RPMI8226 (cell line): Measurements from ENCODE around the gene MAPRE3.
"Not testable (repeated sequence)": the region's sequence is repeated elsewhere in the genome, so short reads cannot be mapped to it uniquely, and the experiment has no call there.

Source experiments
- DNase-seq: peaks from one replicate; pipeline ENCODE4 v3.0.0-alpha.2; 2015

The MAPRE3 gene

DNA sequence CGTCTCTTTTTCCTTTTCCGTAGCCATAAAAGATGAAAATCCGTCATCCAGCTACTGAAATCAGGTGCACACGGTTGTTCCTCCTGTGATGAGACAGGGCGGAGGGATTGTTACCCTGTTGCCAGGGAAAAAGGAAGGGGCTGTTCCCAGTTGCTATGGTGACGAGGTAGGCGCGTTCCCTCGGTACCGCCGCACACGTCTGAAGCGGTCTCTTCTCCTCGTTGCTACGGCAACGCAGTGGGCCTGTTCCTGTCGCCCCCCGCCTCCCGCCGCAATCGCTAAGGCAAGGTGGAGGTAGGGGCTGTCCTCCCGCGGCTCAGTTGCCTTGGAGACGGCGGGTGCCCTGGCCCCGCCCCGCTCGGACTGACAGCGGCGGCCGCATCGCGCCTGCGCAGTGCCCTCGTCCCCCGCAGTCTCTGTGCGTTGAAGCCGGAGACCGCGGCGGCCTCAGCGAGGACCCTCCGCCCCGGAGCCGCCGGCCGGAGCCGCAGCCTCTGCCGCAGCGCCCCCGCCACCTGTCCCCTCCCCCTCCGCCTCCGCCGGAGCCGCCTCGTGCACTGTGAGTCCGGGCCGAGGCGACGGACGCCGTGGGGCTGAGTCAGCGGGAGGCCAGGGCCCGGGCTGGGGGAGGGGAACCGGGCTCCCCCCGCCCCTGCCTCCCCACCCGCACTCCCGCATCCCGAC is at the start of gene MAPRE3:
TSS of gene MAPRE3 (plus strand) at position 394 of the 684 bp plus-strand sequence. CDS start 51,582 bp downstream, outside the sequence.
- peak; percentile 83 for DNase-seq

- DNase-seq, result peak; percentile 56
Measured at GRCh38 chr2:26921323-26921722, 49.1 kb upstream of the MAPRE3 start.

- DNase-seq, result peak; percentile 75
Measured at GRCh38 chr2:26922405-26923188, 47.8 kb upstream of the MAPRE3 start.

DNA sequence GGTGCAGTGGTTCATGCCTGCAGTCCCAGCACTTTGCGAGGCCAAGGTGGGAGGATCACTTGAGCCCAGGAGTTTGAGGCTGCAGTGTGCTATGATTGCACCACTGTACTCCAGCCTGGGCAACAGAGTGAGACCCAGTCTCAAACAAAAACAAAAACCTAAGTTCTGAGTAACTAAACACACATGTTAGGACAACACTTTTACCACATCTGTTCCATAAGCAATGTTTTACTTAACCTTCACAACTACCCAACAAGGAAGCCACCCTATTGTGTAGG is 47.3 kb upstream of the MAPRE3 start:
- DNase-seq, result not testable (repeated sequence)

DNA sequence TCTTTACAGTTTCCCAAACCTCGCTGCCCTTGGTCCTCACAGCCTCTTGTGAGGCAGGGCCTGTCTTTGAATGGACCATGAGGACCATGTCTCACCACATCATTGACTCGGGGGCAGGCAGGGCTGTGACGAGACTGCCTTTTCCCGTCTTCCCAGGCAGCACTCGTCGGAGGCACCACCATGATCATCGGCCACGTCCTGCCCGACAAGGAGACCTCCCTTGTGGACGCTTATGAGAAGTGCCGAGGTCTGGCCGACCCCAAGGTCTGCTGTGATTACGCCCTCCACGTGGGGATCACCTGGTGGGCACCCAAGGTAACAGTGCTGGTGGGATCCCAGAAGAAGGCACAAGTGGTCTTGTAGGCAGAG is 45.7 kb upstream of the MAPRE3 start:
- DNase-seq, result no peak

DNA sequence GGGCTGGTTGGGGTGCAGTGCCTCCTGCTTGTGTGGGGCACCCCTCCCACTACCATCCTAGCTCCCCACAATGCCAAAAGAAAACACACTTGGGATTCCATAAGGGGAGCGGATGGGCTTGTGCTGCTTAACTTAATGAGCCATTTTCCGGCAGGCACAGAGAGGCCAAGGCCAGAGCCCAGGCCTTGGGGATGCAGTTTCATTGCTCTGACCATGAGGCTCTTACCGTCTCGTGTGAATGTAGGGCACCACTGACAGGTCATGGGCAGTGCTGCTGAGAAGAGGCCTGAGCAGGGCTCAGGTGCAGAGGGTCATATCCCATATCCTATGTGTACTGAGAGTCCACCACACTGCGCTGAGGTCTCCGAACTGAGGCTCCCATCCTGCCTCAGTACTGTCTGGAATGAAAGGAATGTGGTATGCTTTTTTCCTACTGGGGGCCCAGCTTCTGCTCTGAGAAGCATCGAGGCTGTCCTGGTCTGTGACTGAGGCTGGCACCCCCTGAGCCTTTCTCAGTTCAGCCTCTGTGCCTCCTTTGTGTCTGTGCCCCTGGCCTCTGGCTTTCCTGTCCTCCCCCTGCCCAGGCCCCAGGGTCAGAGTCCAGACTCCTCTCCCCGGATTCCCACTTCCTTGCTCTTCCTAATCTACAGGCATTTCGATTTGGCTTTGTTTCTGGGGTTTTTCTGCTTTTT is 45.2 kb upstream of the MAPRE3 start:
- no peak for DNase-seq

DNA sequence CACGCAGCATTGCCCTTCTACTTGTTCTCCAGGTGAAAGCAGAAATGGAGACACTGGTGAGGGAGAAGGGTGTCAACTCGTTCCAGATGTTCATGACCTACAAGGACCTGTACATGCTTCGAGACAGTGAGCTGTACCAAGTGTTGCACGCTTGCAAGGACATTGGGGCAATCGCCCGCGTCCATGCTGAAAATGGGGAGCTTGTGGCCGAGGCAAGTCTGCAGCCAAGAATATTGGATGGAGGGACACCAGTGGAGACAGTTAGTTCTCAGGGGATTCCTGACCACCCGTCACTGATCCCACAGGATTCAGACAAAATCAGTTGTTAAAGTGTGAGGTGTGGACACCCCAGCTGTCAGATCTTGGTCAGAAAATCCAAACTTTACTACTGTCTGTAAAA is 43.2 kb upstream of the MAPRE3 start:
- DNase-seq, result no peak

- DNase-seq, result no peak
Measured at GRCh38 chr2:26932974-26933373, 37.5 kb upstream of the MAPRE3 start.

- DNase-seq, result no peak
Measured at GRCh38 chr2:26933431-26934334, 36.8 kb upstream of the MAPRE3 start.

- peak; percentile 30 for DNase-seq
Measured at GRCh38 chr2:26934335-26934724, 36.1 kb upstream of the MAPRE3 start.

GRCh38 chr2:26934985-26935384 is 35.5 kb upstream of the MAPRE3 start:
- no peak for DNase-seq

DNA sequence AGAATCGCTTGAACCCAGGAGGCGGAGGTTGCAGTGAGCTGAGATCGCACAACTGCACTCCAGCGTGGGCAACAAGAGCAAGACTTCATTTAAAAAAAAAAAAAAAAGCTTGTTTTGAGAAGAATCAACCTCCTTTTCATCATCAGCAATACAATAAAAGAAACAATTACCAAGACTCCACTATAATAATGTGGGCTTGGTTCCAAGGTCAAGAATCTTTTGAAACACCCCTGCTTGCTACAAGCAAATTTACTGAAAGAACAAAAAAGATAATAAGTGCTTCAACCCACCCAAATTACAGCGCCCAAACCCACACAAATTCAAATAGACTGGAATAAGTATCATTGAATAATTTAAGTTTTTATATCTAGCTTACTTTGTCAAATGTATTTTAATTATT is 33.6 kb upstream of the MAPRE3 start:
- no peak for DNase-seq

DNA sequence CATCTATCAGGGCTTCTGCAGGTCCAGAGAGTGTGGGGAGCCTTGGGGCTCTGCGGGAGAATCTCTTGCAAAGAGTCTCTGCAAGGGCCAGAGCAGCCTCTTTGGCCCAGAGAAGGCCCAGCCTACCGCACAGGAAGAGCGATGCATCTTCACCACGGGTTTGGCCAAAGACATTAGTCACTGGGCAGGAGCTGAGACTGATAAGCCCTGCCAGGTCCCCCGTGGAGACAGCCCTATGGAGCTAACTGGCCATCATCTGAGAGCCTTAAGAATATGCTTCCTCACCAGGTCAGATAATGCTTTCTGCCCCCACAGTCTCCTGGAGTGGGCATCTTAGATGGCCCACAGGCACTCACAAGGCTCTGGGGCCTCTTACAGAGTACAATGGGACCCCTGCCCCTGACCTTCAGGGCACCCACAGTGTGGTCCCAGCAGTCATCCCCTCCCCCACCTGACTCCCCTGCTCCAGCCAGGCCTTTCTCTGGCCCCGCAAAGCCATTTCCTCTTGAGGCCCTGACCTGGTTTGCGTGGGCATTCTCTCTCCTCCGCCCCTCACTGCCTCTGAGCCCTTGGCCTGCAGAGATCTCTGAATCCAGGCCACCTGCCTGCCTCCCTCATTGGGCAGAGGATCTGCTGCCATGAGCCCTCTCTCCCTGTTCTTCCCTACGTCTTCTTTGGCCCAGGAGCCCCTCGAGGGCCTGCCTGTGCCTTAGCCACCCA is 31.9 kb upstream of the MAPRE3 start:
- no peak for DNase-seq

DNA sequence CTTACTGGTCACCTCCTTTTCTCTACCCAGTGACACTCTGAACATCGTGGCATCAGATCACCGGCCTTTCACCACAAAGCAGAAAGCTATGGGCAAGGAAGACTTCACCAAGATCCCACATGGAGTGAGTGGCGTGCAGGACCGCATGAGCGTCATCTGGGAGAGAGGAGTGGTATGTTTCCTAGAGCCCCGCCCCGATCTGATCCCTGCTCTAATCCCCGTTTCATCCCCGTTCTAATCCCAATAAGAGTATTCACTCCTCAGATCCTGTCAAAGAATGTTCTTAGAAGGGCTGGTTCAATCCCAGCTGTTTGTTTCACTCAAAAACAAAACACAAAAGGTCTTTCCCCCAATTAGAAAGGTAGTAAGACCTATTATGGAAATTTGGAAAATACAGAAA is 30.4 kb upstream of the MAPRE3 start:
- no peak for DNase-seq

DNA sequence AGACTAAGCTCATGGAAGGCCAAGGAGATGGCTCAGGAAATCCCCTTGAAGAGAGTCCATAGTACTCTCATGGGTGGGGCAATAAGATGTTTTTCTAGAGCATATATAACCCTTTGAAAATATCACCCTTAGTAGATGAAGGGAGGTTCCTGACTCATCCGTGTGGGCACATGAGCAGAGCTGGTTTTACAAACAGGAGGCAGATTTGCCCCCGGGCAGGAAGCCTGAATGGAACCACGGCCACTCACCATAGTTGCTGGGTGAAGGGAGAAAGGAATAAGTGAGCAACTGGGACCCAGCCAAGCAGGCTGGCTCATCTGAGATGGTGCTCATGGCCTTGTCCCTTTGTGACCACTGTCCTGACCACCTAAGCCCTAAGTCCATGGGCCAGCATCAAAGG is 29.0 kb upstream of the MAPRE3 start:
- DNase-seq, result no peak

DNA sequence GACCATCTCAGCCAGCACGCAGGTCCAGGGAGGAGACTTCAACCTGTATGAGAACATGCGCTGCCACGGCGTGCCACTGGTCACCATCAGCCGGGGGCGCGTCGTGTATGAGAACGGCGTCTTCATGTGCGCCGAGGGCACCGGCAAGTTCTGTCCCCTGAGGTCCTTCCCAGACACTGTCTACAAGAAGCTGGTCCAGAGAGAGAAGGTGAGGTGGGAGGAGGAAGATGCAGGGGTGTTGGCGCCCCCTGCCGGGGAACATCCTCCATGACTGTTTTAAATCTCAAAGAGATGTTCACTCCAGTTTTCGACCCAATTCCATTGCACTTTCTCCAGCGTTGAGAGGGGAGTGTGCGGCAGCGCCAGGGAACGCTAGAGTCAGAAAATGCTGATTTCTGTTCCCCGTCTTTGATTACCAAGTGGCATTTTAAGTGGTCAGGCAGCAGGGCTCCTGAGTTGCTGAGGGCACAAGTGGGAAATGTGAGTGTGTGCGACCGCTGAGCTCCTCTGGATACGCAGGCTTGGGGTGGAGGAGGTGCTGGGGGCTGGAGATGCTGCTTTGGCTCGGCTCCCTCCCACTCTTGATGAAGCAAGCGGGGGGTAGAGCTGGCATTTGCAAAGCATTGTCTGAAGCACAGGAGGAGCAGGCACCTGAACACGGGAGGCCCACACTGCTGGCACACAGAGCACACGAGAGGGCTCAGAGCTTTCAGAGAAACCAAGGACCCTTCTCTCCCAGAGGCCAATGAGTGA is 27.7 kb upstream of the MAPRE3 start:
- DNase-seq, result peak; percentile 65

DNA sequence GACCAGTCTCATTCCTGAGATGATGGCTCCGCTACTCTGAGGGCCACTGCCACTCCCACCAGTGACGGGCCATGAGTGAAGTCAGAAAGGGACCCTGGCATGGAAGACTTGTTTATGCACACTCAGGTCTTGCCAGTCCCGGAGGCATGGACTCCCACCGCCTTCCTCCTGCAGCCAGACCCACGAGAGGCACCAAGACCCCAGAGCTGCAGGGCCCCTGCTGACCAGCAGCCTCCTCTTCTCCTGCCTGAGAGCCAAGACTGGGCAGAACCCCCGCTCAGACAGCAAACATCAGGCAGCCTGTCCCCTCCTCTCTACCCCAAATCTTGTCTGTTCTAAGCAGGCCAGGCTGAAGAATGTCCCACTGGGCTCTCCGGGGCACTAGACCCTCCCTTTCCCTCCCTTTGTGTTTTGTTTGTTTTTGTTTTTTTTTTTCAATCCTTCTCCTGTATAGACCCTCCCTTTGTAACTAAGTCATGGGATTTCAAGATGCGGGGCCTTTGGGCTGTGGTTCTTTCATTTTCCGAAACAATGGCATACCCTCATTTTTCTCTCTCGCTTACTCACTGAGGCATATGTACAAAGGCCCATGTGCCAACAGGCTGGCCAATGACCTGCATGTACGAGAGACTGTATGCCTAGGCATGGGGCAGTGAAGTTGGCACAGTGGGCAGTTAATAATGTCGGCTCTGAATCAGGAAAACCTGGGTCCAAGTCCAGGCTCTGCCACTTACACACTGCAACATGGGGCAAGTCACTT is 24.3 kb upstream of the MAPRE3 start:
- no peak for DNase-seq

GRCh38 chr2:26946841-26947784 is 23.3 kb upstream of the MAPRE3 start:
- peak; percentile 89 for DNase-seq

DNA sequence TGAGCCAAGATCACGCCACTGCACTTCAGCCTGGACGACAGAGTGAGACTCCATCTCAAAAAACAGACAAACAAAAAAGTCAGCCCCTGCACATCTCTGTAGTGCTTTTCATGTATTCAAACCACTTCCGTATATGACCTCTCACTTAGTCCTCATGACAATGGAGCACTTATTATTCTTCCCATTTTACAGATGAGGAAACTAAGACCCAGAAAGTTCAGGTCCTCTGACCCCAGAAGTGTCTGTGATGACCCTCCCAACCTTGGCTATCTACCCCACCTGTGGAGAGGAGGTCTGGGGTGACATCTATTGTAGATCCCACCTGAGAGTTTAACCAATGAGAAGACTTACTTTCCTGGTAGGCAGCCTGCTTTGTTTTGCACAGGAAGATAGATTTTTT is 21.6 kb upstream of the MAPRE3 start:
- DNase-seq, result no peak

GRCh38 chr2:26950246-26950645 is 20.2 kb upstream of the MAPRE3 start:
- DNase-seq, result no peak
